ENCODE data around the gene VDAC2. TPM values are rescaled to one million over a fixed set of nuclear protein-coding genes. Genes with fewer than 3 reads are reported as not detected.

VDAC2 gene
- total RNA-seq, 2 donors from 2014 or later = 278 to 454 TPM

- no peak overlapping the region for H3K4me3 ChIP-seq
- no peak for TF ChIP-seq CTCF (IDR thresholded peaks at IDR 0.05)
- H3K4me1 ChIP-seq = peaks cover 0 to 68% of the 10 kb centered on the region in 2 donors
- peak overlapping the region; percentile 78 to 83 for H3K27ac ChIP-seq
- no peaks in the 10 kb centered on the region for H3K9me3 ChIP-seq
- H3K27me3 ChIP-seq = no peaks in the 10 kb centered on the region
- no peak for DNase-seq (ENCODE audit: low spot score)
- peaks cover 69% of the 10 kb centered on the region for H3K36me3 ChIP-seq
These were observed 12.9 kb downstream of the VDAC2 start for GRCh38 chr10:75223507-75223906.

GRCh38 chr10:75226095-75226494, 15.5 kb downstream of the VDAC2 start:
- peaks cover 0 to 74% of the 10 kb centered on the region in 2 donors for H3K4me1 ChIP-seq
- peak overlapping the region; percentile 9 to 10 for H3K4me3 ChIP-seq
- no peaks in the 10 kb centered on the region for H3K9me3 ChIP-seq
- TF ChIP-seq CTCF (IDR thresholded peaks at IDR 0.05) = no peak
- no peaks in the 10 kb centered on the region for H3K27me3 ChIP-seq
- peaks cover 66% of the 10 kb centered on the region for H3K36me3 ChIP-seq
- H3K27ac ChIP-seq = peak overlapping the region; percentile 78 to 83
- no peak for DNase-seq (ENCODE audit: low spot score)

GRCh38 chr10:75226656-75227055, 16.1 kb downstream of the VDAC2 start:
- Histone ChIP-seq H3K4me3 (no peak overlapping the region), H3K9me3 (no peaks in the 10 kb centered on the region), H3K4me1 (peaks cover 0 to 71% of the 10 kb centered on the region in 2 donors), H3K36me3 (peaks cover 66% of the 10 kb centered on the region), H3K27ac (peak overlapping the region; percentile 78 to 83), H3K27me3 (no peaks in the 10 kb centered on the region)
- no peak for DNase-seq (ENCODE audit: low spot score)
- TF ChIP-seq CTCF (IDR thresholded peaks at IDR 0.05) = no peak

- DNase-seq (ENCODE audit: low spot score) = no peak
- Histone ChIP-seq H3K4me3 (no peak overlapping the region), H3K36me3 (peaks cover 57% of the 10 kb centered on the region)
These were observed 17.7 kb downstream of the VDAC2 start for GRCh38 chr10:75228278-75228677.

GRCh38 chr10:75228834-75229233, 18.2 kb downstream of the VDAC2 start:
- H3K4me1 ChIP-seq = peaks cover 0 to 64% of the 10 kb centered on the region in 2 donors
- no peak for DNase-seq (ENCODE audit: low spot score)
- H3K36me3 ChIP-seq = peaks cover 51% of the 10 kb centered on the region
- H3K4me3 ChIP-seq = no peak overlapping the region
- H3K9me3 ChIP-seq = no peaks in the 10 kb centered on the region
- TF ChIP-seq CTCF (IDR thresholded peaks at IDR 0.05) = no peak
- H3K27me3 ChIP-seq = no peaks in the 10 kb centered on the region
- H3K27ac ChIP-seq = peak overlapping the region; percentile 20 to 39

More at GRCh38 chr10:75228278-75228677, 17.7 kb downstream of the VDAC2 start:
- TF ChIP-seq CTCF (IDR thresholded peaks at IDR 0.05) = no peak
- H3K27me3 ChIP-seq = no peaks in the 10 kb centered on the region
- H3K9me3 ChIP-seq = no peaks in the 10 kb centered on the region
- peaks cover 0 to 68% of the 10 kb centered on the region in 2 donors for H3K4me1 ChIP-seq
- peak overlapping the region; percentile 20 to 39 for H3K27ac ChIP-seq

- H3K9me3 ChIP-seq = no peaks in the 10 kb centered on the region
- no peak overlapping the region for H3K4me3 ChIP-seq
- no peak for DNase-seq (ENCODE audit: low spot score)
- H3K27me3 ChIP-seq = no peaks in the 10 kb centered on the region
- peaks cover 45% of the 10 kb centered on the region for H3K36me3 ChIP-seq
- no peak for TF ChIP-seq CTCF (IDR thresholded peaks at IDR 0.05)
- H3K4me1 ChIP-seq = peaks cover 0 to 64% of the 10 kb centered on the region in 2 donors
- H3K27ac ChIP-seq = peak overlapping the region in 1 of 2 donors; percentile 35
These were observed 19.4 kb downstream of the VDAC2 start for GRCh38 chr10:75229971-75230370.

Data from right atrium auricular region (tissue), 2 donors.